WTC11 (cell line): ENCODE measurements around the gene PTGES2. TPM values are rescaled to one million over a fixed set of nuclear protein-coding genes. Genes with fewer than 3 reads are reported as not detected.

Experiments used
- ATAC-seq: fragments of 200-7000 bp; cut with Tn5 transposase; 2 replicates; pipeline ENCODE4 v1.10.0; 2021; ENCODE audit warnings: mild to moderate bottlenecking, moderate library complexity
- CTCF ChIA-PET: fragments of 300-600 bp; sonication (Branson Sonifier 250); formaldehyde crosslinking; loops from one replicate; lab custom pipeline; 2021; ENCODE audit warnings: antibody characterized with exemption; lab: Charles Lee
- POLR2A ChIA-PET: fragments of 350-600 bp; sonication (Branson Sonifier 250); formaldehyde crosslinking; loops from one replicate; lab custom pipeline; 2021; ENCODE audit warnings: antibody characterized with exemption; lab: Charles Lee
- DNase-seq: peaks from one replicate; pipeline ENCODE4 v3.0.0; 2021; ENCODE audit warnings: low spot score
- H3K27ac Mint-ChIP-seq: 2 replicates; pipeline ENCODE4 v1.8.0; 2021; ENCODE audit warnings: mixed read lengths
- H3K27me3 Mint-ChIP-seq: 2 replicates; pipeline ENCODE4 v1.8.0; 2021; ENCODE audit warnings: low read depth, mild to moderate bottlenecking, moderate library complexity, mixed read lengths
- H3K36me3 Mint-ChIP-seq: 2 replicates; pipeline ENCODE4 v1.8.0; 2021; ENCODE audit warnings: mixed read lengths
- H3K4me1 Mint-ChIP-seq: 2 replicates; pipeline ENCODE4 v1.8.0; 2022; ENCODE audit warnings: mixed read lengths
- H3K4me3 Mint-ChIP-seq: 2 replicates; pipeline ENCODE4 v1.8.0; 2021; ENCODE audit warnings: mild to moderate bottlenecking, moderate library complexity, mixed read lengths
- H3K9me3 Mint-ChIP-seq: 2 replicates; pipeline ENCODE4 v1.8.0; 2021; ENCODE audit warnings: mixed read lengths
- ATF3 ChIP-seq: sonication (generic); formaldehyde crosslinking; conservative IDR thresholded peaks from 2 replicates; pipeline ENCODE4 v1.8.1; 2022; ENCODE audit warnings: mild to moderate bottlenecking, missing genetic modification reagents
- CREB1 ChIP-seq: sonication (generic); formaldehyde crosslinking; IDR thresholded peaks from 2 replicates; pipeline ENCODE4 v1.8.0; 2023; ENCODE audit warnings: mild to moderate bottlenecking, missing genetic modification reagents
- E2F4 ChIP-seq: sonication (generic); formaldehyde crosslinking; IDR thresholded peaks from 2 replicates; pipeline ENCODE4 v1.8.1; 2022; ENCODE audit warnings: low read depth, mild to moderate bottlenecking, moderate library complexity, missing genetic modification reagents, borderline replicate concordance
- EMX1 ChIP-seq: fragments of 250-450 bp; sonication (Bioruptor Pico); IDR thresholded peaks from 2 replicates; pipeline ENCODE4 v1.8.0; 2021; ENCODE audit warnings: mild to moderate bottlenecking
- ERG ChIP-seq: fragments of 250-450 bp; sonication (Bioruptor Pico); IDR thresholded peaks from 2 replicates; pipeline ENCODE4 v1.8.0; 2021; ENCODE audit warnings: mild to moderate bottlenecking
- ESRRA ChIP-seq: sonication (generic); formaldehyde crosslinking; IDR thresholded peaks from 2 replicates; pipeline ENCODE4 v1.8.1; 2022; ENCODE audit warnings: mild to moderate bottlenecking, missing genetic modification reagents, borderline replicate concordance
- GABPB1 ChIP-seq: sonication (generic); formaldehyde crosslinking; IDR thresholded peaks from 2 replicates; pipeline ENCODE4 v1.8.1; 2023; ENCODE audit warnings: mild to moderate bottlenecking, missing genetic modification reagents
- KAT7 ChIP-seq: sonication (generic); formaldehyde crosslinking; IDR thresholded peaks from 2 replicates; pipeline ENCODE4 v1.8.1; 2023; ENCODE audit warnings: missing genetic modification reagents, mild to moderate bottlenecking, borderline replicate concordance
- NR1H2 ChIP-seq: sonication (generic); formaldehyde crosslinking; IDR thresholded peaks from 2 replicates; pipeline ENCODE4 v1.9.0; 2021; ENCODE audit warnings: mild to moderate bottlenecking, moderate library complexity, missing genetic modification reagents
- NR2C2 ChIP-seq: sonication (generic); formaldehyde crosslinking; IDR thresholded peaks from 2 replicates; pipeline ENCODE4 v1.8.0; 2022; ENCODE audit warnings: mild to moderate bottlenecking, missing genetic modification reagents
- NR3C1 ChIP-seq: sonication (generic); formaldehyde crosslinking; conservative IDR thresholded peaks from 2 replicates; pipeline ENCODE4 v1.8.1; 2023; ENCODE audit warnings: low read depth, mild to moderate bottlenecking, missing genetic modification reagents
- SOX15 ChIP-seq: fragments of 250-450 bp; sonication (Bioruptor Pico); IDR thresholded peaks from 2 replicates; pipeline ENCODE4 v1.9.0; 2021; ENCODE audit warnings: mild to moderate bottlenecking
- TEAD1 ChIP-seq: sonication (generic); formaldehyde crosslinking; IDR thresholded peaks from 2 replicates; pipeline ENCODE4 v1.8.0; 2022; ENCODE audit warnings: mild to moderate bottlenecking, missing genetic modification reagents
- ZNF232 ChIP-seq: sonication (generic); formaldehyde crosslinking; IDR thresholded peaks from 2 replicates; pipeline ENCODE4 v1.8.0; 2022; ENCODE audit warnings: mild to moderate bottlenecking, missing genetic modification reagents
- ZNF512 ChIP-seq: sonication (generic); formaldehyde crosslinking; IDR thresholded peaks from 2 replicates; pipeline ENCODE4 v1.8.1; 2022; ENCODE audit warnings: missing genetic modification reagents, borderline replicate concordance
- ZNF532 ChIP-seq: fragments of 250-450 bp; sonication (Bioruptor Pico); IDR thresholded peaks from 2 replicates; pipeline ENCODE4 v1.9.0; 2021; ENCODE audit warnings: mild to moderate bottlenecking, borderline replicate concordance
- ZNF671 ChIP-seq: fragments of 250-450 bp; sonication (Bioruptor Pico); IDR thresholded peaks from 2 replicates; pipeline ENCODE4 v1.8.0; 2021; ENCODE audit warnings: mild to moderate bottlenecking
- total RNA-seq: library from RNA; stranded (reverse); gene quantifications from 3 replicates; pipeline ENCODE4 v1.2.3, GENCODE V29; 2021

Gene PTGES2
- total RNA-seq, 1 experiment from 2014 or later: 118 TPM

- Mint-ChIP-seq H3K27me3 (no peaks in the 10 kb centered on the region), H3K9me3 (no peaks in the 10 kb centered on the region), H3K4me1 (peaks cover 17% of the 10 kb centered on the region)
- DNase-seq (no peak), ATAC-seq (no peak)
- TF ChIP-seq SOX15 (CRISPR knock-in tag) (no peak), EMX1 (CRISPR knock-in tag) (no peak), ATF3 (CRISPR knock-in tag) (no peak)
- TF ChIP-seq, all 79 proteins: peak for 0
- Mint-ChIP-seq H3K27ac (no peak overlapping the region), H3K4me3 (no peak overlapping the region), H3K36me3 (no peaks in the 10 kb centered on the region)
- CTCF ChIA-PET: interaction anchor here (0.7 to 1.7 kb wide), 5 partner anchors 10 to 145 kb away, joined by 3 to 8 read pairs (median 5); no protein-coding TSS in a partner anchor
- POLR2A ChIA-PET: no interaction called here
Observed at GRCh38 chr9:128088253-128088945, 39.1 kb downstream of the PTGES2 start.

- ChIA-PET POLR2A (no interaction called here), CTCF (interaction anchor here (1.1 to 1.7 kb wide), 5 partner anchors 11 to 144 kb away, joined by 3 to 8 read pairs (median 5); no protein-coding TSS in a partner anchor)
- no peaks in the 10 kb centered on the region for H3K9me3 Mint-ChIP-seq
- no peaks in the 10 kb centered on the region for H3K27me3 Mint-ChIP-seq
- no peak for DNase-seq
- no peaks in the 10 kb centered on the region for H3K36me3 Mint-ChIP-seq
- no peak for TF ChIP-seq ZNF232 (CRISPR knock-in tag)
- TF ChIP-seq E2F4 (CRISPR knock-in tag): no peak
- TF ChIP-seq TEAD1 (CRISPR knock-in tag): no peak
- TF ChIP-seq ZNF532 (CRISPR knock-in tag): no peak
- TF ChIP-seq KAT7: no peak
- TF ChIP-seq GABPB1 (CRISPR knock-in tag): no peak
- no peak overlapping the region for H3K27ac Mint-ChIP-seq
- H3K4me1 Mint-ChIP-seq: peaks cover 18% of the 10 kb centered on the region
- no peak for ATAC-seq
- H3K4me3 Mint-ChIP-seq: no peak overlapping the region
Observed at GRCh38 chr9:128087262-128087661, 40.3 kb downstream of the PTGES2 start.

GRCh38 chr9:128085943-128086342 lies 41.6 kb downstream of the PTGES2 start:
- Mint-ChIP-seq H3K36me3 (no peaks in the 10 kb centered on the region), H3K27ac (no peak overlapping the region), H3K4me3 (no peak overlapping the region), H3K9me3 (no peaks in the 10 kb centered on the region), H3K4me1 (peaks cover 19% of the 10 kb centered on the region), H3K27me3 (no peaks in the 10 kb centered on the region)
- no peak for DNase-seq
- POLR2A ChIA-PET: no interaction called here
- CTCF ChIA-PET: interaction anchor here (0.6 to 1.3 kb wide), 2 partner anchors 39 to 50 kb away, joined by 3 to 4 read pairs; no protein-coding TSS in a partner anchor
- no peak for ATAC-seq
- TF ChIP-seq NR1H2 (CRISPR knock-in tag) (no peak), ATF3 (CRISPR knock-in tag) (no peak), ZNF532 (CRISPR knock-in tag) (no peak), NR2C2 (CRISPR knock-in tag) (no peak), NR3C1 (CRISPR knock-in tag) (no peak), ZNF671 (no peak), CREB1 (CRISPR knock-in tag) (no peak), ZNF512 (CRISPR knock-in tag) (no peak), ERG (CRISPR knock-in tag) (no peak), GABPB1 (CRISPR knock-in tag) (no peak), ESRRA (CRISPR knock-in tag) (no peak)
